Loucy (cell line): ENCODE results near the gene RARB.

Experiments
- H2AFZ ChIP-seq: fragments of 200-600 bp; sonication (generic); 2 replicates; pipeline ENCODE4 v1.6.0; 2016; ENCODE audit warnings: antibody characterized with exemption, mild to moderate bottlenecking, low read length, moderate library complexity
- H3F3A ChIP-seq: fragments of 200-600 bp; 2 replicates; pipeline ENCODE4 v1.6.0; 2016; ENCODE audit warnings: antibody characterized with exemption, low read depth, mild to moderate bottlenecking
- H3K27me3 ChIP-seq: fragments of 200-600 bp; sonication (generic); 2 replicates; pipeline ENCODE4 v1.6.1; 2014; ENCODE audit warnings: low read length, mild to moderate bottlenecking; ENCODE audit not compliant: insufficient read depth, poor library complexity, severe bottlenecking
- H3K36me3 ChIP-seq: fragments of 200-600 bp; sonication (generic); 2 replicates; pipeline ENCODE4 v1.6.1; 2016; ENCODE audit warnings: low read length; ENCODE audit not compliant: insufficient read depth
- H3K4me1 ChIP-seq: fragments of 200-600 bp; sonication (generic); 2 replicates; pipeline ENCODE4 v1.5.1; 2014; ENCODE audit warnings: low read length, mild to moderate bottlenecking; ENCODE audit not compliant: insufficient read depth, poor library complexity, severe bottlenecking
- H3K4me2 ChIP-seq: fragments of 200-600 bp; sonication (generic); 2 replicates; pipeline ENCODE4 v1.6.0; 2014; ENCODE audit warnings: antibody characterized with exemption, low read length, low read depth, mild to moderate bottlenecking; ENCODE audit not compliant: poor library complexity, severe bottlenecking
- H3K4me3 ChIP-seq: fragments of 200-600 bp; sonication (generic); 2 replicates; pipeline ENCODE4 v1.5.1; 2014; ENCODE audit warnings: low read length, mild to moderate bottlenecking, mixed read lengths; ENCODE audit not compliant: poor library complexity, severe bottlenecking
- H3K79me2 ChIP-seq: fragments of 200-600 bp; sonication (generic); 2 replicates; pipeline ENCODE4 v1.6.1; 2014; ENCODE audit warnings: low read length; ENCODE audit not compliant: insufficient read depth
- H3K9ac ChIP-seq: fragments of 200-600 bp; sonication (generic); 2 replicates; pipeline ENCODE4 v1.6.0; 2014; ENCODE audit warnings: mild to moderate bottlenecking, low read depth, low read length, moderate library complexity; ENCODE audit not compliant: poor library complexity, severe bottlenecking
- H3K9me2 ChIP-seq: fragments of 200-600 bp; sonication (generic); replicated peaks from 2 replicates; pipeline ENCODE4 v1.6.1; 2016; ENCODE audit warnings: low read depth, low read length, mixed read lengths
- H3K9me3 ChIP-seq: fragments of 200-600 bp; sonication (generic); 2 replicates; pipeline ENCODE4 v1.6.1; 2014; ENCODE audit warnings: mild to moderate bottlenecking, antibody characterized with exemption, low read length, low read depth; ENCODE audit not compliant: insufficient read depth
- H4K20me1 ChIP-seq: fragments of 200-600 bp; sonication (generic); 2 replicates; pipeline ENCODE4 v1.6.0; 2014; ENCODE audit warnings: antibody characterized with exemption, low read length, mild to moderate bottlenecking; ENCODE audit not compliant: insufficient read depth, poor library complexity, severe bottlenecking
- EZH2phosphoT487 ChIP-seq: fragments of 200-600 bp; IDR thresholded peaks from 2 replicates; pipeline ENCODE4 v1.6.1; 2018; ENCODE audit warnings: antibody characterized with exemption, mild to moderate bottlenecking, moderate library complexity, borderline replicate concordance
- TF ChIP-seq, protein P1 (sequence below): fragments of 200-600 bp; sonication (generic); conservative IDR thresholded peaks from 2 replicates; pipeline ENCODE4 v1.5.1; 2014; ENCODE audit warnings: mild to moderate bottlenecking, antibody characterized with exemption, low read length

RARB gene

GRCh38 chr3:25604107-25604805 lies 176.2 kb downstream of the RARB start:
- Histone ChIP-seq H3K79me2 (no peaks in the 10 kb centered on the region), H3K4me1 (no peaks in the 10 kb centered on the region), H4K20me1 (peaks cover 45% of the 10 kb centered on the region), H3F3A (no peaks in the 10 kb centered on the region), H3K9ac (no peak overlapping the region), H3K9me2 (no peaks in the 10 kb centered on the region), H2AFZ (no peak overlapping the region), H3K36me3 (peaks cover 97% of the 10 kb centered on the region), H3K9me3 (no peaks in the 10 kb centered on the region), H3K4me2 (no peak overlapping the region), H3K27me3 (no peaks in the 10 kb centered on the region), H3K4me3 (no peak overlapping the region)
- TF ChIP-seq EZH2phosphoT487 = no peak
- TF ChIP-seq, protein P1, sequence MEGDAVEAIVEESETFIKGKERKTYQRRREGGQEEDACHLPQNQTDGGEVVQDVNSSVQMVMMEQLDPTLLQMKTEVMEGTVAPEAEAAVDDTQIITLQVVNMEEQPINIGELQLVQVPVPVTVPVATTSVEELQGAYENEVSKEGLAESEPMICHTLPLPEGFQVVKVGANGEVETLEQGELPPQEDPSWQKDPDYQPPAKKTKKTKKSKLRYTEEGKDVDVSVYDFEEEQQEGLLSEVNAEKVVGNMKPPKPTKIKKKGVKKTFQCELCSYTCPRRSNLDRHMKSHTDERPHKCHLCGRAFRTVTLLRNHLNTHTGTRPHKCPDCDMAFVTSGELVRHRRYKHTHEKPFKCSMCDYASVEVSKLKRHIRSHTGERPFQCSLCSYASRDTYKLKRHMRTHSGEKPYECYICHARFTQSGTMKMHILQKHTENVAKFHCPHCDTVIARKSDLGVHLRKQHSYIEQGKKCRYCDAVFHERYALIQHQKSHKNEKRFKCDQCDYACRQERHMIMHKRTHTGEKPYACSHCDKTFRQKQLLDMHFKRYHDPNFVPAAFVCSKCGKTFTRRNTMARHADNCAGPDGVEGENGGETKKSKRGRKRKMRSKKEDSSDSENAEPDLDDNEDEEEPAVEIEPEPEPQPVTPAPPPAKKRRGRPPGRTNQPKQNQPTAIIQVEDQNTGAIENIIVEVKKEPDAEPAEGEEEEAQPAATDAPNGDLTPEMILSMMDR = no peak

- H4K20me1 ChIP-seq = peaks cover 26% of the 10 kb centered on the region
- no peak overlapping the region for H2AFZ ChIP-seq
- no peaks in the 10 kb centered on the region for H3K9me3 ChIP-seq
- H3K9ac ChIP-seq = no peak overlapping the region
- H3F3A ChIP-seq = no peaks in the 10 kb centered on the region
- no peak overlapping the region for H3K4me3 ChIP-seq
- H3K79me2 ChIP-seq = no peaks in the 10 kb centered on the region
- H3K9me2 ChIP-seq = no peaks in the 10 kb centered on the region
- peaks cover 97% of the 10 kb centered on the region for H3K36me3 ChIP-seq
- no peaks in the 10 kb centered on the region for H3K27me3 ChIP-seq
- no peaks in the 10 kb centered on the region for H3K4me1 ChIP-seq
- TF ChIP-seq, protein P1 = no peak
- no peak overlapping the region for H3K4me2 ChIP-seq
Observed at GRCh38 chr3:25610167-25610566, 182.1 kb downstream of the RARB start.

GRCh38 chr3:25610779-25611178 lies 182.7 kb downstream of the RARB start:
- Histone ChIP-seq H3K36me3 (peaks cover 97% of the 10 kb centered on the region), H3K4me3 (no peak overlapping the region), H3K9me2 (no peaks in the 10 kb centered on the region), H3K27me3 (no peaks in the 10 kb centered on the region), H3K79me2 (no peaks in the 10 kb centered on the region), H2AFZ (no peak overlapping the region), H3F3A (no peaks in the 10 kb centered on the region), H3K4me2 (no peak overlapping the region), H4K20me1 (peaks cover 20% of the 10 kb centered on the region), H3K9ac (no peak overlapping the region), H3K9me3 (no peaks in the 10 kb centered on the region), H3K4me1 (no peaks in the 10 kb centered on the region)
- TF ChIP-seq EZH2phosphoT487 = no peak
- TF ChIP-seq, protein P1 = no peak
